K562 (cell line): ENCODE results near the gene IFIT2. TPM values are rescaled to one million over a fixed set of nuclear protein-coding genes. Genes with fewer than 3 reads are reported as not detected.

Experiments used
- ATAC-seq: fragments of 200-7000 bp; cut with Tn5 transposase; 3 replicates; pipeline ENCODE4 v1.9.1; 2020; ENCODE audit warnings: moderate library complexity
- BruUV-seq: library from RNA; stranded (reverse); fragments of 400-500 nt; replicated peaks from 2 replicates; lab custom pipeline; 2021; lab: Mats Ljungman, UMichigan
- CTCF ChIA-PET: fragments of 300-600 bp; formaldehyde crosslinking; extraction: SDS; loops from one replicate; lab custom pipeline; 2021; ENCODE audit warnings: low intra/inter-chr PET ratio; lab: Yijun Ruan, JAX
- POLR2A ChIA-PET: fragments of 300-600, 350-650 bp; sonication (Branson Sonifier 250); formaldehyde crosslinking; extraction: SDS; loops from one replicate; lab custom pipeline; 2021; ENCODE audit warnings: antibody characterized with exemption, inconsistent platforms; lab: Yijun Ruan, JAX
- DNase-seq, 4 experiments: peaks; one replicate each; pipeline versions ENCODE4 v3.0.0 to v3.0.0-alpha.2; 2011 to 2018; ENCODE audit warnings: low spot score in 3 of 4, mixed read lengths in 3 of 4; ENCODE audit errors: extremely low read depth in 1 of 4
- FAIRE-seq: peaks from 2 replicates; lab custom pipeline; 2011; peaks lifted over from hg19 to GRCh38; lab: Jason Lieb, UNC
- H2AFZ ChIP-seq: 2 replicates; pipeline ENCODE4 v1.6.0; 2011; ENCODE audit warnings: low read depth, low read length, control low read depth, inconsistent platforms
- H3K27ac ChIP-seq: fragments of 200-600 bp; 3 replicates; pipeline ENCODE4 v1.8.0; 2011; ENCODE audit warnings: low read depth, mild to moderate bottlenecking, control low read depth, inconsistent platforms, low read length, moderate library complexity, mixed read lengths; ENCODE audit errors: extremely low read depth
- H3K27me3 ChIP-seq, 2 experiments: fragments of 300-600 bp in 1 of 2; 2 replicates in 1 of 2; 3 replicates in 1 of 2; pipeline versions ENCODE4 v1.6.0 to v1.8.0; 2011; ENCODE audit warnings: inconsistent platforms in 2 of 2, low read length in 2 of 2, mild to moderate bottlenecking in 1 of 2, mixed read lengths in 1 of 2, moderate library complexity in 1 of 2; ENCODE audit not compliant: control insufficient read depth in 2 of 2, insufficient read depth in 2 of 2
- H3K36me3 ChIP-seq: fragments of 300-600 bp; 3 replicates; pipeline ENCODE4 v1.8.0; 2011; ENCODE audit warnings: mild to moderate bottlenecking, low read length, inconsistent platforms; ENCODE audit not compliant: control insufficient read depth, insufficient read depth
- H3K4me1 ChIP-seq, 2 experiments: fragments of 200-600 bp in 1 of 2; replicated peaks in 1 of 2; 2 replicates in 1 of 2; 3 replicates in 1 of 2; pipeline versions ENCODE4 v1.5.1 to v1.8.0; 2011; ENCODE audit warnings: inconsistent platforms in 2 of 2, low read length in 2 of 2, mild to moderate bottlenecking in 1 of 2, mixed read lengths in 1 of 2, moderate library complexity in 1 of 2; ENCODE audit not compliant: control insufficient read depth in 2 of 2, insufficient read depth in 2 of 2
- H3K4me2 ChIP-seq: 2 replicates; pipeline ENCODE4 v1.6.1; 2011; ENCODE audit warnings: low read length, control low read depth, inconsistent platforms, mixed read lengths; ENCODE audit not compliant: insufficient read depth
- H3K4me3 ChIP-seq: fragments of 200-600 bp; sonication (generic), shearing (Covaris generic); 2 replicates; pipeline ENCODE4 v1.5.1; 2016; ENCODE audit warnings: control low read depth, inconsistent platforms
- H3K79me2 ChIP-seq: fragments of 200-600 bp; 3 replicates; pipeline ENCODE4 v1.8.0; 2011; ENCODE audit warnings: low read length, inconsistent platforms; ENCODE audit not compliant: control insufficient read depth, insufficient read depth
- H3K9ac ChIP-seq, 2 experiments: 2 replicates each; pipeline versions ENCODE4 v1.6.0 to v1.6.1; 2011; ENCODE audit warnings: low read depth in 2 of 2, low read length in 2 of 2, control low read depth in 1 of 2, inconsistent platforms in 1 of 2, mild to moderate bottlenecking in 1 of 2, mixed read lengths in 1 of 2; ENCODE audit not compliant: insufficient read depth in 1 of 2
- H3K9me1 ChIP-seq: one replicate; pipeline ENCODE4 v1.6.0; 2011; ENCODE audit warnings: inconsistent platforms, mild to moderate bottlenecking, low read length, moderate library complexity; ENCODE audit not compliant: control insufficient read depth, insufficient read depth
- H3K9me3 ChIP-seq: replicated peaks from 2 replicates; pipeline ENCODE4 v1.5.1; 2011; ENCODE audit warnings: low read depth, low read length, inconsistent platforms; ENCODE audit not compliant: control insufficient read depth, insufficient read depth
- H4K20me1 ChIP-seq: replicated peaks from 2 replicates; pipeline ENCODE4 v1.6.1; 2011; ENCODE audit warnings: low read length, inconsistent platforms, mixed read lengths; ENCODE audit not compliant: control insufficient read depth, insufficient read depth
- KDM2B ChIP-seq: fragments of 250-450 bp; sonication (Bioruptor Pico); IDR thresholded peaks from 2 replicates; pipeline ENCODE4 v1.8.0; 2021; ENCODE audit warnings: mild to moderate bottlenecking, moderate library complexity
- KLF10 ChIP-seq: fragments of 250-450 bp; sonication (Bioruptor Pico); IDR thresholded peaks from 2 replicates; pipeline ENCODE4 v1.6.1; 2021; ENCODE audit warnings: matching md5 sums
- NFXL1 ChIP-seq: fragments of 450-650 bp; formaldehyde crosslinking; IDR thresholded peaks from 2 replicates; pipeline ENCODE4 v1.4.0; 2021; ENCODE audit warnings: mild to moderate bottlenecking
- RBM15 ChIP-seq: fragments of 200-400 bp; formaldehyde crosslinking; IDR thresholded peaks from 2 replicates; pipeline ENCODE4 v1.6.1; 2018; ENCODE audit warnings: mild to moderate bottlenecking, low read length, moderate library complexity; ENCODE audit not compliant: insufficient read depth
- SMAD4 ChIP-seq: fragments of 250-450 bp; sonication (Bioruptor Pico); conservative IDR thresholded peaks from 2 replicates; pipeline ENCODE4 v1.8.0; 2021; ENCODE audit warnings: inconsistent platforms, mild to moderate bottlenecking, moderate library complexity
- ZBED1 ChIP-seq: IDR thresholded peaks from 2 replicates; pipeline ENCODE4 v1.6.1; 2014
- ZNF764 ChIP-seq: fragments of 250-450 bp; sonication (Bioruptor Pico); IDR thresholded peaks from 2 replicates; pipeline ENCODE4 v1.4.0; 2020; ENCODE audit warnings: low read depth, mild to moderate bottlenecking, moderate library complexity
- WGBS: fragments of 100-300 bp; shearing (Covaris generic); methylation state at CpG from one replicate; pipeline ENCODE4 v1.1.6; 2016; ENCODE audit warnings: low coverage, mixed read lengths; ENCODE audit not compliant: insufficient coverage; ENCODE audit errors: missing lambda C conversion rate; 5-methylcytosine and 5-hydroxymethylcytosine counted together
- in situ Hi-C: fragments of 300-500 bp; cut with MboI; formaldehyde crosslinking; loops from 4 replicates; pipeline ENCODE4 v1.15.0; 2018; ENCODE audit warnings: inconsistent platforms, mixed read lengths
- intact Hi-C: fragments of 100-400 bp; cut with micrococcal nuclease; formaldehyde crosslinking; loops from 2 replicates; pipeline ENCODE4 v1.14.2; 2022
- polyA plus RNA-seq, 8 experiments: library from polyadenylated mRNA; depleted of rRNA in 4 of 8; stranded (reverse) in 5 of 8; unstranded in 3 of 8; fragments of >200 nt; fragmentation: Nextera tagmentation in 2 of 8; fragmentation: Illumina TruSeq in 1 of 8; extraction: Ambion mirVana in 2 of 8; extraction: Trizol in 1 of 8; gene quantifications; 2 replicates each; pipeline versions ENCODE4 v1.2.1 to v1.2.3, GENCODE V29; 2011 to 2014; ENCODE audit warnings: inconsistent platforms in 1 of 8, missing spikeins in 1 of 8
- total RNA-seq, 7 experiments: library from RNA; depleted of rRNA in 6 of 7; stranded (reverse); fragments of >200 nt in 6 of 7; fragmentation: Illumina TruSeq in 2 of 7; extraction: Trizol in 2 of 7; gene quantifications; 2 replicates each; pipeline versions ENCODE4 v1.2.1 to v1.2.3, GENCODE V29; 2011 to 2021; ENCODE audit warnings: low replicate concordance in 1 of 7

The IFIT2 gene
- total and polyA plus RNA-seq, 9 of the 15 experiments (the other 6 are each of a cell fraction or from before 2014, with no cell fraction given), result 0.03 to 0.25 (median 0.10) TPM; not detected in 1

- Histone ChIP-seq H3K4me3 (no peak overlapping the region), H3K9ac (no peak overlapping the region), H4K20me1 (no peaks in the 10 kb centered on the region), H3K4me2 (no peak overlapping the region), H3K79me2 (no peaks in the 10 kb centered on the region), H3K9me1 (no peaks in the 10 kb centered on the region), H3K9me3 (no peaks in the 10 kb centered on the region; the same call in 1 of the 2 replicates), H2AFZ (no peak overlapping the region), H3K4me1 (no peaks in the 10 kb centered on the region), H3K36me3 (no peaks in the 10 kb centered on the region), H3K27ac (no peak overlapping the region), H3K27me3 (no peaks in the 10 kb centered on the region)
- FAIRE-seq, result no peak
- TF ChIP-seq KLF10 (CRISPR knock-in tag), result no peak
- no peak for TF ChIP-seq NFXL1 (CRISPR knock-in tag)
- no peak for TF ChIP-seq SMAD4 (CRISPR knock-in tag)
- ATAC-seq, result no peak
- ChIA-PET CTCF (no interaction called here), POLR2A (no interaction called here)
- intact Hi-C loops (loop anchor here (10.0 kb wide), 1 partner anchor 270 kb away; no protein-coding TSS in a partner anchor), in situ Hi-C loops (no loop called here)
- no peak for DNase-seq
- BruUV-seq, result no TSS peak
- 0% methylated on average over 1 of the region's 3 CpGs for WGBS
Measured at GRCh38 chr10:89294721-89295239, 7.1 kb upstream of the IFIT2 start.

- no TSS peak for BruUV-seq
- H3K4me1 ChIP-seq, result no peaks in the 10 kb centered on the region
- intact Hi-C loops, result loop anchor here (10.0 kb wide), 1 partner anchor 269 kb away; no protein-coding TSS in a partner anchor
- H3K27me3 ChIP-seq, result no peaks in the 10 kb centered on the region
- ATAC-seq (no peak), FAIRE-seq (no peak), DNase-seq (no peak)
- H3K36me3 ChIP-seq, result no peaks in the 10 kb centered on the region
- no peak overlapping the region for H3K9ac ChIP-seq
- POLR2A ChIA-PET, result no interaction called here
- H3K27ac ChIP-seq, result no peak overlapping the region
- CTCF ChIA-PET, result no interaction called here
- H2AFZ ChIP-seq, result no peak overlapping the region
- no peak overlapping the region for H3K4me3 ChIP-seq
- in situ Hi-C loops, result no loop called here
- H3K9me3 ChIP-seq, result no peaks in the 10 kb centered on the region; the same call in 1 of the 2 replicates
- TF ChIP-seq ZBED1 (no peak), KDM2B (CRISPR knock-in tag) (no peak), ZNF764 (CRISPR knock-in tag) (no peak), RBM15 (no peak)
- no peak overlapping the region for H3K4me2 ChIP-seq
- no peaks in the 10 kb centered on the region for H3K79me2 ChIP-seq
- 0% methylated on average over 1 of the region's 1 CpG for WGBS
- H4K20me1 ChIP-seq, result no peaks in the 10 kb centered on the region
- no peaks in the 10 kb centered on the region for H3K9me1 ChIP-seq
Measured at GRCh38 chr10:89295597-89295996, 6.2 kb upstream of the IFIT2 start.
